DMS79 treated with DMSO at 0.1 percent for 48 hours (cell line): Measurements from ENCODE around the gene CFAP74.

ENCODE experiments used
- DNase-seq: peaks from one replicate; lab custom pipeline; 2025; lab: John Stamatoyannopoulos, UW

Gene CFAP74

GRCh38 chr1:2039251-2039650 is 35.7 kb upstream of the CFAP74 start:
- no peak for DNase-seq

GRCh38 chr1:2038229-2038628 is 34.6 kb upstream of the CFAP74 start:
- no peak for DNase-seq

- no peak for DNase-seq
Observed at GRCh38 chr1:2037314-2037979, 33.9 kb upstream of the CFAP74 start.

- no peak for DNase-seq
Observed at GRCh38 chr1:2036287-2036686, 32.7 kb upstream of the CFAP74 start.

- no peak for DNase-seq
Observed at GRCh38 chr1:2033165-2033564, 29.6 kb upstream of the CFAP74 start.

GRCh38 chr1:2032737-2033136 is 29.2 kb upstream of the CFAP74 start:
- no peak for DNase-seq

GRCh38 chr1:2031546-2032540 is 28.3 kb upstream of the CFAP74 start:
- DNase-seq = no peak

GRCh38 chr1:2030076-2030871 is 26.7 kb upstream of the CFAP74 start:
- no peak for DNase-seq

- DNase-seq = no peak
Observed at GRCh38 chr1:2029561-2029960, 26.0 kb upstream of the CFAP74 start.

GRCh38 chr1:2028870-2029560 is 25.4 kb upstream of the CFAP74 start:
- DNase-seq = no peak

- no peak for DNase-seq
Observed at GRCh38 chr1:2027961-2028583, 24.5 kb upstream of the CFAP74 start.

GRCh38 chr1:2025491-2025981 is 21.9 kb upstream of the CFAP74 start:
- DNase-seq = no peak

GRCh38 chr1:2024887-2025286 is 21.3 kb upstream of the CFAP74 start:
- no peak for DNase-seq

GRCh38 chr1:2024451-2024850 is 20.9 kb upstream of the CFAP74 start:
- DNase-seq = no peak

GRCh38 chr1:2023187-2023586 is 19.6 kb upstream of the CFAP74 start:
- no peak for DNase-seq

GRCh38 chr1:2022063-2022770 is 18.6 kb upstream of the CFAP74 start:
- DNase-seq = no peak

GRCh38 chr1:2021550-2021949 is 18.0 kb upstream of the CFAP74 start:
- DNase-seq = no peak

GRCh38 chr1:2020310-2020655 is 16.7 kb upstream of the CFAP74 start:
- DNase-seq = no peak

GRCh38 chr1:2019571-2020309 is 16.2 kb upstream of the CFAP74 start:
- DNase-seq = no peak

- no peak for DNase-seq
Observed at GRCh38 chr1:2019172-2019543, 15.6 kb upstream of the CFAP74 start, which contains the start of gene GABRD. Gene GABRD, plus strand, starts transcription at chr1:2019345. Its CDS starts 79 bp downstream, at chr1:2019424.
